Endodermal cell (in vitro differentiated cells): ENCODE data around the gene DPYSL4. TPM values are rescaled to one million over a fixed set of nuclear protein-coding genes. Genes with fewer than 3 reads are reported as not detected.

Experiments
- DNase-seq: peaks from one replicate; pipeline ENCODE4 v3.0.0-alpha.2; 2017
- H3K27ac ChIP-seq: 2 replicates; pipeline ENCODE4 v1.5.1; 2013; ENCODE audit warnings: mild to moderate bottlenecking, low read depth, low read length, moderate library complexity
- H3K27me3 ChIP-seq: 2 replicates; pipeline ENCODE4 v1.6.1; 2013; ENCODE audit warnings: mild to moderate bottlenecking, low read length, moderate library complexity; ENCODE audit not compliant: insufficient read depth, control insufficient read depth, poor library complexity, severe bottlenecking
- H3K36me3 ChIP-seq: 2 replicates; pipeline ENCODE4 v1.7.0; 2013; ENCODE audit warnings: mild to moderate bottlenecking, low read length, moderate library complexity; ENCODE audit not compliant: control insufficient read depth, insufficient read depth
- H3K4me1 ChIP-seq: one replicate; pipeline ENCODE4 v1.7.0; 2013; ENCODE audit warnings: low read length; ENCODE audit not compliant: control insufficient read depth, insufficient read depth
- H3K4me3 ChIP-seq: 2 replicates; pipeline ENCODE4 v1.5.1; 2013; ENCODE audit warnings: mild to moderate bottlenecking, low read length, moderate library complexity
- H3K9ac ChIP-seq: 2 replicates; pipeline ENCODE4 v1.6.1; 2013; ENCODE audit warnings: mild to moderate bottlenecking, low read length, moderate library complexity; ENCODE audit not compliant: poor library complexity, severe bottlenecking; ENCODE audit errors: extremely low read depth
- H3K9me3 ChIP-seq: 2 replicates; pipeline ENCODE4 v1.6.1; 2013; ENCODE audit warnings: mild to moderate bottlenecking, low read length, moderate library complexity; ENCODE audit not compliant: control insufficient read depth
- H3K27ac Mint-ChIP-seq: 2 replicates; pipeline ENCODE4 v1.8.0; 2020; ENCODE audit warnings: mixed read lengths
- H3K27me3 Mint-ChIP-seq: 2 replicates; pipeline ENCODE4 v1.8.0; 2021; ENCODE audit warnings: mild to moderate bottlenecking, mixed read lengths; ENCODE audit not compliant: insufficient read depth
- H3K36me3 Mint-ChIP-seq: 2 replicates; pipeline ENCODE4 v1.8.0; 2020; ENCODE audit warnings: low read depth, mixed read lengths
- H3K4me1 Mint-ChIP-seq: 2 replicates; pipeline ENCODE4 v1.8.0; 2020; ENCODE audit warnings: mixed read lengths
- H3K4me3 Mint-ChIP-seq: 2 replicates; pipeline ENCODE4 v1.8.0; 2020; ENCODE audit warnings: mild to moderate bottlenecking, moderate library complexity, mixed read lengths
- H3K9me3 Mint-ChIP-seq: 2 replicates; pipeline ENCODE4 v1.8.0; 2020; ENCODE audit warnings: mild to moderate bottlenecking, mixed read lengths
- CTCF ChIP-seq: fragments of 200-600 bp; sonication (generic); conservative IDR thresholded peaks from 2 replicates; pipeline ENCODE4 v1.5.0; 2021; ENCODE audit warnings: antibody characterized with exemption, mild to moderate bottlenecking
- WGBS, 2 experiments: methylation state at CpG; one replicate each; pipeline versions ENCODE4 v1.1.5 to v1.1.7; 2013; ENCODE audit warnings: missing lambda C conversion rate in 2 of 2, mixed read lengths in 1 of 2; ENCODE audit not compliant: insufficient coverage in 1 of 2, insufficient read length in 1 of 2; 5-methylcytosine and 5-hydroxymethylcytosine counted together
- total RNA-seq, 2 donors: library from RNA; stranded (reverse); fragmentation: NEBNext Ultra II Directional in 1 of 2; extraction: Animal tissue kit (Norgen Biotek cat#: 25700) in 1 of 2; gene quantifications; 2 replicates in 1 of 2; 3 replicates in 1 of 2; pipeline ENCODE4 v1.2.1, GENCODE V29; 2021

DPYSL4 gene
- total RNA-seq, 2 donors from 2014 or later: 5.1 to 13.5 TPM

GRCh38 chr10:132182591-132182990 lies 4.2 kb upstream of the DPYSL4 start:
- no peaks in the 10 kb centered on the region for H3K9me3 Mint-ChIP-seq
- no peaks in the 10 kb centered on the region for H3K4me1 ChIP-seq
- no peak overlapping the region for H3K27ac Mint-ChIP-seq
- DNase-seq: no peak
- H3K36me3 ChIP-seq: no peaks in the 10 kb centered on the region
- H3K4me3 Mint-ChIP-seq: no peak overlapping the region
- H3K4me3 ChIP-seq: no peak overlapping the region
- H3K27ac ChIP-seq: no peak overlapping the region
- no peaks in the 10 kb centered on the region for H3K9me3 ChIP-seq
- no peak for TF ChIP-seq CTCF
- H3K4me1 Mint-ChIP-seq: no peaks in the 10 kb centered on the region
- 84 to 89% methylated on average over 7 of the region's 7 CpGs for WGBS, 2 experiments
- H3K36me3 Mint-ChIP-seq: no peaks in the 10 kb centered on the region
- H3K27me3 Mint-ChIP-seq: peaks cover 50% of the 10 kb centered on the region
- H3K27me3 ChIP-seq: peaks cover 74% of the 10 kb centered on the region
- no peak overlapping the region for H3K9ac ChIP-seq

GRCh38 chr10:132183046-132183445 lies 3.7 kb upstream of the DPYSL4 start:
- Mint-ChIP-seq H3K27me3 (peaks cover 54% of the 10 kb centered on the region), H3K36me3 (no peaks in the 10 kb centered on the region), H3K27ac (no peak overlapping the region), H3K4me3 (no peak overlapping the region), H3K4me1 (no peaks in the 10 kb centered on the region), H3K9me3 (no peaks in the 10 kb centered on the region)
- H3K9me3 ChIP-seq: no peaks in the 10 kb centered on the region
- peaks cover 74% of the 10 kb centered on the region for H3K27me3 ChIP-seq
- H3K9ac ChIP-seq: no peak overlapping the region
- TF ChIP-seq CTCF: no peak
- H3K27ac ChIP-seq: no peak overlapping the region
- no peaks in the 10 kb centered on the region for H3K4me1 ChIP-seq
- H3K4me3 ChIP-seq: no peak overlapping the region
- DNase-seq: no peak
- H3K36me3 ChIP-seq: no peaks in the 10 kb centered on the region
- WGBS, 2 experiments: 89 to 91% methylated on average over 7 to 8 of the region's 8 CpGs

GRCh38 chr10:132184816-132185593 lies 1.7 kb upstream of the DPYSL4 start:
- no peak overlapping the region for H3K27ac Mint-ChIP-seq
- Histone ChIP-seq H3K4me3 (no peak overlapping the region), H3K27me3 (peaks cover 90% of the 10 kb centered on the region), H3K9me3 (no peaks in the 10 kb centered on the region), H3K27ac (no peak overlapping the region), H3K4me1 (no peaks in the 10 kb centered on the region), H3K9ac (no peak overlapping the region), H3K36me3 (no peaks in the 10 kb centered on the region)
- DNase-seq: no peak
- peak; percentile 10 for TF ChIP-seq CTCF
- no peak overlapping the region for H3K4me3 Mint-ChIP-seq
- H3K27me3 Mint-ChIP-seq: peaks cover 72% of the 10 kb centered on the region
- WGBS, 2 experiments: 34 to 45% methylated on average over 27 to 35 of the region's 35 CpGs
- no peaks in the 10 kb centered on the region for H3K9me3 Mint-ChIP-seq
- H3K4me1 Mint-ChIP-seq: no peaks in the 10 kb centered on the region
- H3K36me3 Mint-ChIP-seq: no peaks in the 10 kb centered on the region
